Transverse colon (tissue), 3 donors: ENCODE data around the gene PSME1.

ENCODE experiments used
- CTCF ChIP-seq, 5 experiments: fragments of 200-600 bp in 3 of 5; fragments of 450-650 bp in 2 of 5; sonication (generic) in 3 of 5; IDR thresholded peaks; 1 replicate in 2 of 5; 2 replicates in 3 of 5; pipeline ENCODE4 v1.5.1; 2016 to 2017; ENCODE audit warnings: antibody characterized with exemption in 5 of 5, inconsistent platforms in 3 of 5, mild to moderate bottlenecking in 2 of 5, moderate library complexity in 1 of 5
- EP300 ChIP-seq: sonication (generic); formaldehyde crosslinking; IDR thresholded peaks from one replicate; pipeline ENCODE4 v1.6.1; 2017; ENCODE audit warnings: antibody characterized with exemption, low read depth
- POLR2A ChIP-seq: fragments of 450-650 bp; IDR thresholded peaks from one replicate; pipeline ENCODE4 v1.6.1; 2016; ENCODE audit warnings: antibody characterized with exemption, mild to moderate bottlenecking, moderate library complexity

- no peak for TF ChIP-seq CTCF (IDR thresholded peaks at IDR 0.05)
- TF ChIP-seq EP300 = no peak
- no peak for TF ChIP-seq POLR2A
Measured at GRCh38 chr14:24126939-24127338, 9.1 kb upstream of the PSME1 start.
